ENCODE data around the gene ASCL2. TPM values are rescaled to one million over a fixed set of nuclear protein-coding genes. Genes with fewer than 3 reads are reported as not detected.
A peak's percentile ranks its signal among the peaks of the same experiment; 100 is the strongest.

ASCL2 gene
- polyA plus RNA-seq, 1 donor, result 0.10 TPM

GRCh38 chr11:2272946-2273280 lies 2.5 kb upstream of the ASCL2 start:
- DNase-seq (ENCODE audit: low read depth), result no peak

GRCh38 chr11:2272228-2272945 lies 2.0 kb upstream of the ASCL2 start:
- DNase-seq (ENCODE audit: low read depth), result no peak

- DNase-seq (ENCODE audit: low read depth), result no peak
These were observed 1.2 kb upstream of the ASCL2 start for GRCh38 chr11:2271327-2272227.

GRCh38 chr11:2271077-2271326 lies 614 bp upstream of the ASCL2 start:
- DNase-seq (ENCODE audit: low read depth), result no peak

- DNase-seq (ENCODE audit: low read depth), result peak; percentile 57
These were observed 627 bp downstream of the ASCL2 start for GRCh38 chr11:2269601-2270321.

- no peak for DNase-seq (ENCODE audit: low read depth)
These were observed 1.4 kb downstream of the ASCL2 start for GRCh38 chr11:2268729-2269600.

GRCh38 chr11:2267851-2268728 lies 2.3 kb downstream of the ASCL2 start:
- no peak for DNase-seq (ENCODE audit: low read depth)

- no peak for DNase-seq (ENCODE audit: low read depth)
These were observed 3.0 kb downstream of the ASCL2 start for GRCh38 chr11:2267306-2267850.

- no peak for DNase-seq (ENCODE audit: low read depth)
These were observed 3.6 kb downstream of the ASCL2 start for GRCh38 chr11:2266586-2267305.

- DNase-seq (ENCODE audit: low read depth), result no peak
These were observed 4.4 kb downstream of the ASCL2 start for GRCh38 chr11:2265854-2266585.

GRCh38 chr11:2265396-2265795 lies 5.0 kb downstream of the ASCL2 start:
- DNase-seq (ENCODE audit: low read depth), result peak; percentile 22

- no peak for DNase-seq (ENCODE audit: low read depth)
These were observed 5.9 kb downstream of the ASCL2 start for GRCh38 chr11:2264366-2265053.

- no peak for DNase-seq (ENCODE audit: low read depth)
These were observed 6.5 kb downstream of the ASCL2 start for GRCh38 chr11:2263724-2264360.

GRCh38 chr11:2263071-2263565 lies 7.3 kb downstream of the ASCL2 start:
- DNase-seq (ENCODE audit: low read depth), result no peak

GRCh38 chr11:2262301-2263070 lies 7.9 kb downstream of the ASCL2 start:
- DNase-seq (ENCODE audit: low read depth), result no peak

GRCh38 chr11:2261436-2262230 lies 8.8 kb downstream of the ASCL2 start:
- no peak for DNase-seq (ENCODE audit: low read depth)

Data from forelimb muscle (tissue), 1 donor.